ENCODE data around the gene OR2A25. TPM values are rescaled to one million over a fixed set of nuclear protein-coding genes. Genes with fewer than 3 reads are reported as not detected.

OR2A25 gene
- total RNA-seq, 1 donor from 2014 or later = not detected

DNA sequence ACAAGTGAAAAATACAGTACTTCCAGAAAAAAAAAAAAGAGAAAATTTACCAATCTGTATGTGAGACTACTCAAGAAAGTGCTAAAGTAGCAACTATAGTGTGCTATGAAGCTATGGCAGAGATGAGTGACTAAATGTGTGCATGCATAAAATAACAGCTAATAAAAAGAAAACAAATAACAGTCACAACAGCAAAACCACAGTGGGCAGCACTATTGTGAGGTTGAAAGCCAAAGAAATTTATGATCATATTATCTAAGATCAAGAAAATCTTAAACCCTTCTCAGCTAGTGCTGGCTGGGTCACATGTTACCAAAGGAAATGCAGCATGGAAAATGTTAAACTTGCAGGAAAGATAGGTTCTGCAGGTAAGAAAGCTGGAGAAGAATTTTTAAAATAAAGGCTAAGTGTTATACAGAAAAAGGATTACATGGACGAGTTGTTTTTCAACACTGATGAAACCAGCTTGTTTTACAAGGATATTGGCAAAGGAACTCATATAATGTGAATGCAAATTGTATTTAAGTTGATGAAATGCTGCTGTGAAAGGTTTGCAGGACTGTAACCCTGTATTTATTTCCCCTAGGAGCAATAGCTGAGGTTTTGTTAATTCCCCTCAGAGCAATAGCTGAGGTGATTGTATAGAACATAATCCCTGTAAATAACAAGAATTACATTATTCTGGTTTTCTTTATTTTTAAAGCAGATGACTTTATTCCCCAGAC is 36.5 kb upstream of the OR2A25 start:
- H3K4me3 Mint-ChIP-seq = no peak overlapping the region
- H3K9me3 Mint-ChIP-seq = no peaks in the 10 kb centered on the region
- no peak for DNase-seq
- H3K4me1 Mint-ChIP-seq = no peaks in the 10 kb centered on the region
- H3K27ac Mint-ChIP-seq = no peak overlapping the region
- no peak for ATAC-seq (ENCODE audit: low read depth)
- TF ChIP-seq, protein P1, sequence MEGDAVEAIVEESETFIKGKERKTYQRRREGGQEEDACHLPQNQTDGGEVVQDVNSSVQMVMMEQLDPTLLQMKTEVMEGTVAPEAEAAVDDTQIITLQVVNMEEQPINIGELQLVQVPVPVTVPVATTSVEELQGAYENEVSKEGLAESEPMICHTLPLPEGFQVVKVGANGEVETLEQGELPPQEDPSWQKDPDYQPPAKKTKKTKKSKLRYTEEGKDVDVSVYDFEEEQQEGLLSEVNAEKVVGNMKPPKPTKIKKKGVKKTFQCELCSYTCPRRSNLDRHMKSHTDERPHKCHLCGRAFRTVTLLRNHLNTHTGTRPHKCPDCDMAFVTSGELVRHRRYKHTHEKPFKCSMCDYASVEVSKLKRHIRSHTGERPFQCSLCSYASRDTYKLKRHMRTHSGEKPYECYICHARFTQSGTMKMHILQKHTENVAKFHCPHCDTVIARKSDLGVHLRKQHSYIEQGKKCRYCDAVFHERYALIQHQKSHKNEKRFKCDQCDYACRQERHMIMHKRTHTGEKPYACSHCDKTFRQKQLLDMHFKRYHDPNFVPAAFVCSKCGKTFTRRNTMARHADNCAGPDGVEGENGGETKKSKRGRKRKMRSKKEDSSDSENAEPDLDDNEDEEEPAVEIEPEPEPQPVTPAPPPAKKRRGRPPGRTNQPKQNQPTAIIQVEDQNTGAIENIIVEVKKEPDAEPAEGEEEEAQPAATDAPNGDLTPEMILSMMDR (IDR thresholded peaks at IDR 0.05) = no peak
- H3K36me3 Mint-ChIP-seq (ENCODE audit: low read depth) = no peaks in the 10 kb centered on the region
- H3K27me3 Mint-ChIP-seq = peaks cover 13% of the 10 kb centered on the region
- ChIA-PET POLR2A (interaction anchor here (0.6 kb wide), 1 partner anchor 155 kb away, joined by 3 read pairs; no protein-coding TSS in a partner anchor), CTCF (no interaction called here)
- intact Hi-C loops (cut with micrococcal nuclease) = no loop called here

DNA sequence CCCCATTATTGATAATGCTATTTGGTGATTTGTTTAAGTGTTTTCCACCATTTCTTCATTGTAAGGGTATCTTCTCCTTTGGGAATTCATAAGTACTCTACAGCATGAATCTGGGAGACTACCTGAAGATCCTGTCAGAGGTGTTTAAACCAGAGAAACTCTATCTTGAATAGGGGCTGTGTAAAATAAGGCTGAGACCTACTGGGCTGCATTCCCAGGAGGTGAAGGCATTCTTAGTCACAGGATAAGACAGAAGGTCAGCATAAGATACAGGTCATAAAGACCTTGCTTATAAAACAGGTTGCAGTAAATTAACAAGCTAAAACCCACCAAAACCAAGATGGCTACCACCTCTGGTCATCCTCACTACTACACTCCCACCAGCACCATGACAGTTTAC is 34.2 kb upstream of the OR2A25 start:
- Mint-ChIP-seq H3K27me3 (peaks cover 11% of the 10 kb centered on the region), H3K27ac (no peak overlapping the region), H3K4me3 (no peak overlapping the region), H3K9me3 (no peaks in the 10 kb centered on the region), H3K36me3 (ENCODE audit: low read depth) (no peaks in the 10 kb centered on the region), H3K4me1 (no peaks in the 10 kb centered on the region)
- TF ChIP-seq, protein P1 (IDR thresholded peaks at IDR 0.05) = no peak
- intact Hi-C loops (cut with micrococcal nuclease) = no loop called here
- no peak for ATAC-seq (ENCODE audit: low read depth)
- POLR2A ChIA-PET = no interaction called here
- no peak for DNase-seq
- CTCF ChIA-PET = no interaction called here

DNA sequence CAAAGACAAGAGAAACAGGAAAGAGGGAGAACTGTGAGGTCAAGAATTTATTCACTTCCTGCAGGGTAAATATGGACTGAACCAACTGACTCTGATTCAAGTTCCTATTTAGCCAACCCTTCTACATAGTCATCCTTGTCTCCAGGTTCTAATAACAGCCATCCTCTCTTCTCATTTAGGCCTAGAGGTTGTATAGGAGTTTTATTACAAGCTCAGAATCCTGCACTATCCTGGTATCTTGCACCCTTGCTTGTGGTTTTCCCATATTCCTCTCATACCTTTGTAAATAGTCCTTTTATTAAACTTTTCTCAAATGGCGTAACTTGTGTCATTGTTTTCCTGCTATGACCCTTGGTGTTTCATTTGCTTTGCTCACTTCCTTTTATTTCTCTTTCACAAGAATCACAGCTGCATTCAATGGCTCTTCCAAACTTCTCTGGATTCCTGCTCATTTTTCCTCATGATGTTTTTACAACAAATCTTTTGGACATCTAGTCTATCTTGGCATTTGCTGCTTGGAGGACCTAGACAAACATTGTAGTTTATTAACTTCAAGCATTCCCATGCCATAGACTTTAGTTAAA is 33.2 kb upstream of the OR2A25 start:
- no peak overlapping the region for H3K4me3 Mint-ChIP-seq
- intact Hi-C loops (cut with micrococcal nuclease) = no loop called here
- ATAC-seq (ENCODE audit: low read depth) = no peak
- no peaks in the 10 kb centered on the region for H3K36me3 Mint-ChIP-seq (ENCODE audit: low read depth)
- H3K27me3 Mint-ChIP-seq = peaks cover 11% of the 10 kb centered on the region
- no peak overlapping the region for H3K27ac Mint-ChIP-seq
- ChIA-PET CTCF (no interaction called here), POLR2A (no interaction called here)
- DNase-seq = no peak
- H3K4me1 Mint-ChIP-seq = no peaks in the 10 kb centered on the region
- TF ChIP-seq, protein P1 (IDR thresholded peaks at IDR 0.05) = no peak
- no peaks in the 10 kb centered on the region for H3K9me3 Mint-ChIP-seq

DNA sequence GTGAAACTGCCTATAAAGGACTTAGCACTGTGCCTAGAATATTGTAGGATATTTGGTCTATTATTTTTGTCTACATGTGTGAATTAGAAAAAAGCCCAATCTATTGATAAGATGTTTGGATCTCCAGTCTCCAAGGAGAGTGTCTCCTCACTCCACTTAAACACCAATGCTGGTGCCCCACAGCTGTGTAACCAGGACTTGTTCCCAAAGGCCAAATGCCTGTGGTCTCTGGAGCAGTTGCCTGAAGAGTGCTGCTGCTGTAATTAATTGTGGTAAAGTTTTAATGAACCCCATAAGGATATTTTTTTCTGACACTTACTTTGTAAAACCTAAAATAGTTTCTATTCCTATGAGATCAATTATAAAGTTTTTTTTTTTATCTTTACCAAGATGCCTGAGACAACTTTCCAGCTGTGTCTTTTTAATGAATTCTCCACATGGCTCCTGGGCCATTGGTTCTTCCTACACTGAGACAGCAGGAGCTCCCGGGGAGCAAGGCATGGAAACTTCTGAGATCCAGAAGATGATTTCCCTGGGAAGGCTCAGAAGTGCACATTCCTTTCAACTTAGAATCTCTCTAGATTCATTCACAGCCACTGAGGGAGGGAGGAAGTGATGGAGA is 32.1 kb upstream of the OR2A25 start:
- intact Hi-C loops (cut with micrococcal nuclease) = no loop called here
- no peaks in the 10 kb centered on the region for H3K36me3 Mint-ChIP-seq (ENCODE audit: low read depth)
- H3K27ac Mint-ChIP-seq = no peak overlapping the region
- TF ChIP-seq, protein P1 (IDR thresholded peaks at IDR 0.05) = no peak
- ChIA-PET POLR2A (no interaction called here), CTCF (no interaction called here)
- H3K4me1 Mint-ChIP-seq = no peaks in the 10 kb centered on the region
- H3K4me3 Mint-ChIP-seq = no peak overlapping the region
- DNase-seq = no peak
- no peak for ATAC-seq (ENCODE audit: low read depth)
- no peaks in the 10 kb centered on the region for H3K9me3 Mint-ChIP-seq
- H3K27me3 Mint-ChIP-seq = peaks cover 6% of the 10 kb centered on the region

DNA sequence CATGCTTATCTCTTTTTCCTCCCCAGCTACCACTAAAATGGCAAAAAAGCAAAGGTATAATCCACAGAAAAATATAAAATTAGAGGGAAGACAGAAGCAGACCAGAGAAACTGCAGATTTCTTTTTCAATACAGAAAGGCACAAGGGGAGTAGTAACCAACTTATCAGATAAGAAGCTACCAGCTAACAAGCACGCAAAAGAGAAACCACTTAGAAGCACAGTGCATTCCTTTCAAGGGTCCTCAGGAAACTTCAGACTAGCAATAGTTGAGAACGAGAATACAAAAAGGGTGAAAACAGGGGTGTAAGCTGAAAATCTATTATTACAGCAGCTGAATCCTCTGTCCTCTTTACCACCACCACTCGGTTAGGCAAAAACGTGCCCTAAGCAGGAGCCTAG is 30.7 kb upstream of the OR2A25 start:
- no peak overlapping the region for H3K4me3 Mint-ChIP-seq
- H3K36me3 Mint-ChIP-seq (ENCODE audit: low read depth) = no peaks in the 10 kb centered on the region
- ChIA-PET POLR2A (no interaction called here), CTCF (no interaction called here)
- ATAC-seq (ENCODE audit: low read depth) (no peak), DNase-seq (no peak)
- H3K9me3 Mint-ChIP-seq = no peaks in the 10 kb centered on the region
- no peak overlapping the region for H3K27ac Mint-ChIP-seq
- H3K4me1 Mint-ChIP-seq = no peaks in the 10 kb centered on the region
- H3K27me3 Mint-ChIP-seq = no peaks in the 10 kb centered on the region
- TF ChIP-seq, protein P1 (IDR thresholded peaks at IDR 0.05) = no peak
- intact Hi-C loops (cut with micrococcal nuclease) = no loop called here
